Measurements from ENCODE around the gene SEMA7A.

Gene SEMA7A

GRCh38 chr15:74417225-74417624 is 16.5 kb downstream of the SEMA7A start:
- FAIRE-seq: no peak
- no peak for DNase-seq (ENCODE audit: insufficient read length, low spot score)
- TF ChIP-seq SPI1 (IDR thresholded peaks at IDR 0.05; ENCODE audit: low read depth, low read length) (no peak), TAF1 (IDR thresholded peaks at IDR 0.05; ENCODE audit: low read depth, low read length) (no peak), POLR2AphosphoS5 (IDR thresholded peaks at IDR 0.05; ENCODE audit: low read depth, low read length) (no peak)

- peak; percentile 85 for FAIRE-seq
- no peak for DNase-seq (ENCODE audit: insufficient read length, low spot score)
- peak; percentile 48 for TF ChIP-seq POLR2AphosphoS5 (IDR thresholded peaks at IDR 0.05; ENCODE audit: low read depth, low read length)
- TF ChIP-seq POU2F2 (IDR thresholded peaks at IDR 0.05; ENCODE audit: low read depth, low read length): no peak
- TF ChIP-seq PAX5 (IDR thresholded peaks at IDR 0.05; ENCODE audit: insufficient read depth, low read length, severe bottlenecking): no peak
Measured at GRCh38 chr15:74415966-74416916, 17.5 kb downstream of the SEMA7A start.

GRCh38 chr15:74414603-74415338 is 19.0 kb downstream of the SEMA7A start:
- TF ChIP-seq PAX5 (IDR thresholded peaks at IDR 0.05; ENCODE audit: insufficient read depth, low read length, severe bottlenecking): no peak
- no peak for TF ChIP-seq POLR2AphosphoS5 (IDR thresholded peaks at IDR 0.05; ENCODE audit: low read depth, low read length)
- no peak for TF ChIP-seq TAF1 (IDR thresholded peaks at IDR 0.05; ENCODE audit: low read depth, low read length)
- TF ChIP-seq POLR2A (IDR thresholded peaks at IDR 0.05; ENCODE audit: low read depth, low read length): no peak
- no peak for TF ChIP-seq POU2F2 (IDR thresholded peaks at IDR 0.05; ENCODE audit: low read depth, low read length)
- FAIRE-seq (no peak), DNase-seq (ENCODE audit: insufficient read length, low spot score) (no peak)

GRCh38 chr15:74414081-74414580 is 19.6 kb downstream of the SEMA7A start:
- DNase-seq (ENCODE audit: insufficient read length, low spot score): no peak
- TF ChIP-seq POLR2A (IDR thresholded peaks at IDR 0.05; ENCODE audit: low read depth, low read length) (no peak), TAF1 (IDR thresholded peaks at IDR 0.05; ENCODE audit: low read depth, low read length) (no peak), SPI1 (IDR thresholded peaks at IDR 0.05; ENCODE audit: low read depth, low read length) (no peak), PAX5 (IDR thresholded peaks at IDR 0.05; ENCODE audit: insufficient read depth, low read length, severe bottlenecking) (no peak), POLR2AphosphoS5 (IDR thresholded peaks at IDR 0.05; ENCODE audit: low read depth, low read length) (no peak), POU2F2 (IDR thresholded peaks at IDR 0.05; ENCODE audit: low read depth, low read length) (no peak)
- FAIRE-seq: no peak

- TF ChIP-seq POLR2A (IDR thresholded peaks at IDR 0.05; ENCODE audit: low read depth, low read length): no peak
- 0 out of 2 replicates have a peak, but pooled peaks have one; percentile 17 for TF ChIP-seq POLR2AphosphoS5 (IDR thresholded peaks at IDR 0.05; ENCODE audit: low read depth, low read length)
- DNase-seq (ENCODE audit: insufficient read length, low spot score) (no peak), FAIRE-seq (no peak)
Measured at GRCh38 chr15:74413350-74414080, 20.2 kb downstream of the SEMA7A start.

- DNase-seq (ENCODE audit: insufficient read length, low spot score) (no peak), FAIRE-seq (no peak)
- TF ChIP-seq POLR2A (IDR thresholded peaks at IDR 0.05; ENCODE audit: low read depth, low read length): no peak
- TF ChIP-seq POLR2AphosphoS5 (IDR thresholded peaks at IDR 0.05; ENCODE audit: low read depth, low read length): no peak
- no peak for TF ChIP-seq PAX5 (IDR thresholded peaks at IDR 0.05; ENCODE audit: insufficient read depth, low read length, severe bottlenecking)
- no peak for TF ChIP-seq SPI1 (IDR thresholded peaks at IDR 0.05; ENCODE audit: low read depth, low read length)
- no peak for TF ChIP-seq POU2F2 (IDR thresholded peaks at IDR 0.05; ENCODE audit: low read depth, low read length)
- TF ChIP-seq TAF1 (IDR thresholded peaks at IDR 0.05; ENCODE audit: low read depth, low read length): no peak
Measured at GRCh38 chr15:74412159-74412558, 21.6 kb downstream of the SEMA7A start.

- TF ChIP-seq POLR2A (IDR thresholded peaks at IDR 0.05; ENCODE audit: low read depth, low read length): no peak
- TF ChIP-seq POU2F2 (IDR thresholded peaks at IDR 0.05; ENCODE audit: low read depth, low read length): no peak
- no peak for TF ChIP-seq POLR2AphosphoS5 (IDR thresholded peaks at IDR 0.05; ENCODE audit: low read depth, low read length)
- no peak for TF ChIP-seq SPI1 (IDR thresholded peaks at IDR 0.05; ENCODE audit: low read depth, low read length)
- TF ChIP-seq PAX5 (IDR thresholded peaks at IDR 0.05; ENCODE audit: insufficient read depth, low read length, severe bottlenecking): no peak
- no peak for TF ChIP-seq TAF1 (IDR thresholded peaks at IDR 0.05; ENCODE audit: low read depth, low read length)
- FAIRE-seq (no peak), DNase-seq (ENCODE audit: insufficient read length, low spot score) (no peak)
Measured at GRCh38 chr15:74411686-74412085, 22.1 kb downstream of the SEMA7A start.

GRCh38 chr15:74410502-74410901 is 23.3 kb downstream of the SEMA7A start:
- no peak for TF ChIP-seq PAX5 (IDR thresholded peaks at IDR 0.05; ENCODE audit: insufficient read depth, low read length, severe bottlenecking)
- no peak for TF ChIP-seq SPI1 (IDR thresholded peaks at IDR 0.05; ENCODE audit: low read depth, low read length)
- no peak for TF ChIP-seq POLR2AphosphoS5 (IDR thresholded peaks at IDR 0.05; ENCODE audit: low read depth, low read length)
- TF ChIP-seq TAF1 (IDR thresholded peaks at IDR 0.05; ENCODE audit: low read depth, low read length): no peak
- TF ChIP-seq POU2F2 (IDR thresholded peaks at IDR 0.05; ENCODE audit: low read depth, low read length): no peak
- no peak for TF ChIP-seq POLR2A (IDR thresholded peaks at IDR 0.05; ENCODE audit: low read depth, low read length)
- DNase-seq (ENCODE audit: insufficient read length, low spot score): no peak
- no peak for FAIRE-seq

GRCh38 chr15:74409225-74409624 is 24.5 kb downstream of the SEMA7A start:
- FAIRE-seq: no peak
- TF ChIP-seq PAX5 (IDR thresholded peaks at IDR 0.05; ENCODE audit: insufficient read depth, low read length, severe bottlenecking): no peak
- TF ChIP-seq SPI1 (IDR thresholded peaks at IDR 0.05; ENCODE audit: low read depth, low read length): no peak
- no peak for TF ChIP-seq POU2F2 (IDR thresholded peaks at IDR 0.05; ENCODE audit: low read depth, low read length)
- no peak for TF ChIP-seq POLR2AphosphoS5 (IDR thresholded peaks at IDR 0.05; ENCODE audit: low read depth, low read length)
- TF ChIP-seq POLR2A (IDR thresholded peaks at IDR 0.05; ENCODE audit: low read depth, low read length): no peak
- no peak for TF ChIP-seq TAF1 (IDR thresholded peaks at IDR 0.05; ENCODE audit: low read depth, low read length)

More at GRCh38 chr15:74409225-74409624, 24.5 kb downstream of the SEMA7A start:
- no peak for DNase-seq (ENCODE audit: insufficient read length, low spot score)
